Astrocyte (in vitro differentiated cells and primary cell): Measurements from ENCODE around the gene USP17L30.
"Not testable (repeated sequence)": the region's sequence is repeated elsewhere in the genome, so short reads cannot be mapped to it uniquely, and the experiment has no call there.

Experiments
- EZH2 ChIP-seq: IDR thresholded peaks from 2 replicates; pipeline ENCODE4 v1.6.1; 2012; ENCODE audit warnings: mild to moderate bottlenecking, low read length, inconsistent platforms; ENCODE audit not compliant: insufficient read depth
- TF ChIP-seq, protein P1 (sequence below): IDR thresholded peaks from 2 replicates; pipeline ENCODE4 v1.5.1; 2011; ENCODE audit warnings: low read depth, mild to moderate bottlenecking, inconsistent platforms, low read length, moderate library complexity; ENCODE audit not compliant: insufficient read depth

DNA sequence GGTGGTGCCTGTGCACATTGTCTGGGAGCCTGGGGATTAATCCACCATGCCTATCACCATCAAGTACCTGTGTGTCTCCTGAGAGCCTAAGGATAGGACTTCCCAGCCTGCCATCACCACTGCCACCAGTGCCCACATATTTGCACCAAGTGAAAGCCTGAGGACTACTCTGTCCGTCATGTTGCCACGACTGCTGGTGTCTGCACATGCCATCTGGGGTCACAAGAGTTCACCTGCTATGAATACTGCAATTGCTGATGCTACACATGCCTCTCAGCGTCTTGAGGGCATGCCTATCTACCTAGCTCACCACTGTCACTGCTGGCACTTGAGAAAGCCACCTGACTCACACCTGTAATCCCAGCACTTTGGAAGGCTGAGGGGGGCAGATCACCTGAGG, 43.6 kb downstream of the USP17L30 start:
- TF ChIP-seq, protein P1, sequence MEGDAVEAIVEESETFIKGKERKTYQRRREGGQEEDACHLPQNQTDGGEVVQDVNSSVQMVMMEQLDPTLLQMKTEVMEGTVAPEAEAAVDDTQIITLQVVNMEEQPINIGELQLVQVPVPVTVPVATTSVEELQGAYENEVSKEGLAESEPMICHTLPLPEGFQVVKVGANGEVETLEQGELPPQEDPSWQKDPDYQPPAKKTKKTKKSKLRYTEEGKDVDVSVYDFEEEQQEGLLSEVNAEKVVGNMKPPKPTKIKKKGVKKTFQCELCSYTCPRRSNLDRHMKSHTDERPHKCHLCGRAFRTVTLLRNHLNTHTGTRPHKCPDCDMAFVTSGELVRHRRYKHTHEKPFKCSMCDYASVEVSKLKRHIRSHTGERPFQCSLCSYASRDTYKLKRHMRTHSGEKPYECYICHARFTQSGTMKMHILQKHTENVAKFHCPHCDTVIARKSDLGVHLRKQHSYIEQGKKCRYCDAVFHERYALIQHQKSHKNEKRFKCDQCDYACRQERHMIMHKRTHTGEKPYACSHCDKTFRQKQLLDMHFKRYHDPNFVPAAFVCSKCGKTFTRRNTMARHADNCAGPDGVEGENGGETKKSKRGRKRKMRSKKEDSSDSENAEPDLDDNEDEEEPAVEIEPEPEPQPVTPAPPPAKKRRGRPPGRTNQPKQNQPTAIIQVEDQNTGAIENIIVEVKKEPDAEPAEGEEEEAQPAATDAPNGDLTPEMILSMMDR = not testable (repeated sequence)
- not testable (repeated sequence) for TF ChIP-seq EZH2
